ENCODE measurements around the gene GSN. TPM values are rescaled to one million over a fixed set of nuclear protein-coding genes. Genes with fewer than 3 reads are reported as not detected.

GSN gene
- polyA plus RNA-seq, 1 experiment: 421 TPM

- Histone ChIP-seq H3K4me3 (ENCODE audit: low read depth, low read length) (no peak overlapping the region), H3K27me3 (ENCODE audit: control insufficient read depth, insufficient read depth, low read length) (no peaks in the 10 kb centered on the region), H3K9me3 (ENCODE audit: control insufficient read depth, insufficient read depth, low read length) (no peaks in the 10 kb centered on the region), H3K27ac (ENCODE audit: low read depth, low read length) (no peak overlapping the region)
- CTCF ChIA-PET: interaction anchor here (1.2 to 1.7 kb wide), 2 partner anchors 11 to 44 kb away, joined by 3 to 8 read pairs; no protein-coding TSS in a partner anchor
- TF ChIP-seq, protein P1, sequence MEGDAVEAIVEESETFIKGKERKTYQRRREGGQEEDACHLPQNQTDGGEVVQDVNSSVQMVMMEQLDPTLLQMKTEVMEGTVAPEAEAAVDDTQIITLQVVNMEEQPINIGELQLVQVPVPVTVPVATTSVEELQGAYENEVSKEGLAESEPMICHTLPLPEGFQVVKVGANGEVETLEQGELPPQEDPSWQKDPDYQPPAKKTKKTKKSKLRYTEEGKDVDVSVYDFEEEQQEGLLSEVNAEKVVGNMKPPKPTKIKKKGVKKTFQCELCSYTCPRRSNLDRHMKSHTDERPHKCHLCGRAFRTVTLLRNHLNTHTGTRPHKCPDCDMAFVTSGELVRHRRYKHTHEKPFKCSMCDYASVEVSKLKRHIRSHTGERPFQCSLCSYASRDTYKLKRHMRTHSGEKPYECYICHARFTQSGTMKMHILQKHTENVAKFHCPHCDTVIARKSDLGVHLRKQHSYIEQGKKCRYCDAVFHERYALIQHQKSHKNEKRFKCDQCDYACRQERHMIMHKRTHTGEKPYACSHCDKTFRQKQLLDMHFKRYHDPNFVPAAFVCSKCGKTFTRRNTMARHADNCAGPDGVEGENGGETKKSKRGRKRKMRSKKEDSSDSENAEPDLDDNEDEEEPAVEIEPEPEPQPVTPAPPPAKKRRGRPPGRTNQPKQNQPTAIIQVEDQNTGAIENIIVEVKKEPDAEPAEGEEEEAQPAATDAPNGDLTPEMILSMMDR (IDR thresholded peaks at IDR 0.05; ENCODE audit: low read depth, low read length): no peak
- DNase-seq (ENCODE audit: low read depth, low spot score): no peak
- POLR2A ChIA-PET: interaction anchor here (1.9 kb wide), 1 partner anchor 13 kb away, joined by 7 read pairs; no protein-coding TSS in a partner anchor
These were observed 96.1 kb downstream of the GSN start for GRCh38 chr9:121364077-121364476.

GRCh38 chr9:121364886-121365285 is 96.9 kb downstream of the GSN start:
- H3K4me3 ChIP-seq (ENCODE audit: low read depth, low read length): no peak overlapping the region
- POLR2A ChIA-PET: no interaction called here
- no peak overlapping the region for H3K27ac ChIP-seq (ENCODE audit: low read depth, low read length)
- CTCF ChIA-PET: interaction anchor here (1.2 to 1.7 kb wide), 2 partner anchors 12 to 45 kb away, joined by 3 to 8 read pairs; no protein-coding TSS in a partner anchor
- H3K27me3 ChIP-seq (ENCODE audit: control insufficient read depth, insufficient read depth, low read length): no peaks in the 10 kb centered on the region
- TF ChIP-seq, protein P1 (IDR thresholded peaks at IDR 0.05; ENCODE audit: low read depth, low read length): no peak
- no peak for DNase-seq (ENCODE audit: low read depth, low spot score)
- peaks cover 1% of the 10 kb centered on the region; the same call in 1 of the 2 replicates for H3K9me3 ChIP-seq (ENCODE audit: control insufficient read depth, insufficient read depth, low read length)

GRCh38 chr9:121365564-121365963 is 97.6 kb downstream of the GSN start:
- H3K4me3 ChIP-seq (ENCODE audit: low read depth, low read length): no peak overlapping the region
- CTCF ChIA-PET: interaction anchor here (1.7 kb wide), 1 partner anchor 46 kb away, joined by 8 read pairs; no protein-coding TSS in a partner anchor
- peaks cover 7% of the 10 kb centered on the region for H3K9me3 ChIP-seq (ENCODE audit: control insufficient read depth, insufficient read depth, low read length)
- TF ChIP-seq, protein P1 (IDR thresholded peaks at IDR 0.05; ENCODE audit: low read depth, low read length): no peak
- POLR2A ChIA-PET: no interaction called here
- no peak for DNase-seq (ENCODE audit: low read depth, low spot score)
- H3K27ac ChIP-seq (ENCODE audit: low read depth, low read length): no peak overlapping the region
- no peaks in the 10 kb centered on the region for H3K27me3 ChIP-seq (ENCODE audit: control insufficient read depth, insufficient read depth, low read length)

DNA sequence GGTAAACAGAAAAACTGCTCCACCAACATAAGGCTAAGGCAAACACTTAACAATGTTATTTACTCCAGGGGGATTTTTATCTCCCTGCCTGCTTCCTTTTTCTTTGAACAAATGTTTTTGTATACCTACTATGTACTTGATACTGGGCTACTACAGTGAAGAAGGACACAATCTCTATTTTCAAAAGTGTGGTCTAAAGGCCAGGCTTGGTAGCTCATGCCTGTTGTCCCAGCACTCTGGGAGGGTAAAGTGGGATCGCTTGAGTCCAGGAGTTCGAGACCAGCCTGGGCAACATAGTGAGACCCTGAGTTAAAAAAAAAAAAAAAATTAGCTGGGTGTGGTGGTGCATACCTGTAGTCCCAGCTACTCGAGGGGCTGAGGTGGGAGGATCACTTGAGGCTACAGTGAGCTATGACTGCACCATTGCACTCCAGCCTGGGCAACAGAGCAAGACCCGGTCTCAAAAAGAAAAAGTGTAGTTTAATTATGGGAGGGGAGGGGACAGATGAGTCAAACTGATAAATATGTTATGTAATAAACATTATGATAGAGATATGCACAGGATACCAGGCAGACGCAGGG is 98.7 kb downstream of the GSN start:
- ChIA-PET CTCF (interaction anchor here (2.4 kb wide), 1 partner anchor 47 kb away, joined by 10 read pairs; no protein-coding TSS in a partner anchor), POLR2A (interaction anchor here (0.7 kb wide), 1 partner anchor 16 kb away, joined by 5 read pairs; no protein-coding TSS in a partner anchor)

More for the DNA sequence above, 98.7 kb downstream of the GSN start:
- DNase-seq (ENCODE audit: low read depth, low spot score): no peak
- Histone ChIP-seq H3K9me3 (ENCODE audit: control insufficient read depth, insufficient read depth, low read length) (peaks cover 9% of the 10 kb centered on the region), H3K27ac (ENCODE audit: low read depth, low read length) (no peak overlapping the region), H3K27me3 (ENCODE audit: control insufficient read depth, insufficient read depth, low read length) (no peaks in the 10 kb centered on the region), H3K4me3 (ENCODE audit: low read depth, low read length) (peak overlapping the region; percentile 81)
- TF ChIP-seq, protein P1 (IDR thresholded peaks at IDR 0.05; ENCODE audit: low read depth, low read length): no peak

Measured in AG04450 (cell line).